Esophagus muscularis mucosa (tissue), 4 donors: ENCODE measurements around the gene TRIM29. TPM values are rescaled to one million over a fixed set of nuclear protein-coding genes. Genes with fewer than 3 reads are reported as not detected.

ENCODE experiments used
- DNase-seq: peaks from one replicate; pipeline ENCODE4 v3.0.0-alpha.2; 2017; ENCODE audit errors: extremely low spot score
- H3K27ac ChIP-seq, 4 donors: fragments of 200-600 bp; sonication (generic); replicated peaks in 1 of 4; 1 replicate in 3 of 4; 2 replicates in 1 of 4; pipeline ENCODE4 v1.5.1; 2016 to 2019; ENCODE audit warnings: mild to moderate bottlenecking in 1 of 4
- H3K27me3 ChIP-seq, 4 donors: fragments of 200-600 bp; sonication (generic); one replicate each; pipeline versions ENCODE4 v1.5.1 to v1.6.0; 2016 to 2019
- H3K36me3 ChIP-seq, 4 donors: fragments of 200-600 bp; sonication (generic); one replicate each; pipeline ENCODE4 v1.5.1; 2016 to 2019
- H3K4me1 ChIP-seq, 4 donors: fragments of 200-600 bp; sonication (generic); one replicate each; pipeline ENCODE4 v1.5.1; 2016 to 2019
- H3K4me3 ChIP-seq, 4 donors: fragments of 200-600 bp; sonication (generic); 1 replicate in 2 of 4; 2 replicates in 2 of 4; pipeline ENCODE4 v1.5.1; 2016 to 2019; ENCODE audit warnings: mild to moderate bottlenecking in 4 of 4, moderate library complexity in 1 of 4
- H3K9me3 ChIP-seq, 4 donors: fragments of 200-600 bp; sonication (generic); 1 replicate in 3 of 4; 2 replicates in 1 of 4; pipeline ENCODE4 v1.5.1; 2016 to 2019
- CTCF ChIP-seq, 3 experiments: fragments of 200-600 bp in 2 of 3; fragments of 450-650 bp in 1 of 3; sonication (generic) in 2 of 3; IDR thresholded peaks; one replicate each; pipeline ENCODE4 v1.5.1; 2017 to 2019; ENCODE audit warnings: antibody characterized with exemption in 3 of 3, mild to moderate bottlenecking in 2 of 3, moderate library complexity in 1 of 3
- EP300 ChIP-seq: sonication (generic); formaldehyde crosslinking; IDR thresholded peaks from one replicate; pipeline ENCODE4 v1.6.1; 2017; ENCODE audit warnings: antibody characterized with exemption
- POLR2A ChIP-seq: fragments of 450-650 bp; IDR thresholded peaks from one replicate; pipeline ENCODE4 v1.6.1; 2017; ENCODE audit warnings: antibody characterized with exemption, moderate library complexity, mild to moderate bottlenecking, low read depth
- POLR2AphosphoS5 ChIP-seq, 2 donors: sonication (generic); formaldehyde crosslinking; IDR thresholded peaks; one replicate each; pipeline ENCODE4 v1.6.1; 2017; ENCODE audit warnings: antibody characterized with exemption in 2 of 2
- WGBS: methylation state at CpG from one replicate; pipeline ENCODE4 v1.1.5; 2018; 5-methylcytosine and 5-hydroxymethylcytosine counted together
- intact Hi-C: fragments of 100-400 bp; cut with DNase I; formaldehyde crosslinking; loops from one replicate; pipeline ENCODE4 v1.15.1; 2023
- total RNA-seq, 4 donors: library from RNA; depleted of rRNA; stranded (reverse); fragments of >200 nt; gene quantifications; one replicate each; pipeline versions ENCODE4 v1.1.0 to v1.2.1, GENCODE V29; 2016

The TRIM29 gene
- total RNA-seq, 4 donors from 2014 or later, result 0.45 to 1.3 (median 0.75) TPM

- no peaks in the 10 kb centered on the region for H3K9me3 ChIP-seq
- H3K27ac ChIP-seq, result no peak overlapping the region
- intact Hi-C loops, result no loop called here
- no peaks in the 10 kb centered on the region for H3K27me3 ChIP-seq
- no peaks in the 10 kb centered on the region for H3K4me1 ChIP-seq
- H3K4me3 ChIP-seq, result no peak overlapping the region
- WGBS, result 77% methylated on average over 2 of the region's 2 CpGs
- TF ChIP-seq EP300 (no peak), POLR2AphosphoS5 (IDR thresholded peaks at IDR 0.05) (no peak), CTCF (IDR thresholded peaks at IDR 0.05) (no peak), POLR2A (no peak)
- H3K36me3 ChIP-seq, result no peaks in the 10 kb centered on the region
- DNase-seq, result no peak
Measured at GRCh38 chr11:120088056-120088455, 49.9 kb downstream of the TRIM29 start.

DNA sequence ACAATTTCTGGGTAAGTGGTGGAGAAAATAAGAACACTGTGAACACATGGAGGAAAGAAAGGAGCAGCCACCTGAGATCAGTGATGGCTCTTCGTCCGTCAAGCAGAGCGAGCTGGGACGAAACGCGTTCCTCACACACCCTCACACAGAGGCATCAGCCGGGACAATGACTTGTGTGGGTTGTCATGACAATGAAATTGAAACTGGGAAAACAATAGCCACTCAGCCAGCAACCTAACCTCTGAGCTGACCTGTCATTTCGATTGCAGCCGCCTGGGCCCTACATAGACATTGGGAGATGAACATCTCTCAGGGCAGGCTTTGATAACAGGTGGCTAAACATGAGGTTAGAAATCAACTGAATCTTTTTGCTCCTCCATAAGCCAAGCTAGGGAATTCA, 51.3 kb downstream of the TRIM29 start:
- DNase-seq, result no peak
- 84% methylated on average over 9 of the region's 9 CpGs for WGBS

GRCh38 chr11:120079750-120080610, 57.9 kb downstream of the TRIM29 start:
- no peak for DNase-seq
- no peak overlapping the region for H3K4me3 ChIP-seq
- H3K27ac ChIP-seq, result no peak overlapping the region
- H3K4me1 ChIP-seq, result peaks cover 0 to 3% (median 0%) of the 10 kb centered on the region in 4 donors
- H3K36me3 ChIP-seq, result no peaks in the 10 kb centered on the region
- intact Hi-C loops, result no loop called here
- peaks cover 0 to 27% (median 0%) of the 10 kb centered on the region in 4 donors for H3K27me3 ChIP-seq
- WGBS, result 59% methylated on average over 18 of the region's 18 CpGs
- TF ChIP-seq CTCF (IDR thresholded peaks at IDR 0.05) (peak; percentile 29 to 64 (median 52)), POLR2AphosphoS5 (IDR thresholded peaks at IDR 0.05) (no peak)
- H3K9me3 ChIP-seq, result no peaks in the 10 kb centered on the region

More for the DNA sequence above, 51.3 kb downstream of the TRIM29 start:
- H3K27ac ChIP-seq, result no peak overlapping the region
- intact Hi-C loops, result no loop called here
- H3K36me3 ChIP-seq, result no peaks in the 10 kb centered on the region
- H3K9me3 ChIP-seq, result no peaks in the 10 kb centered on the region
- H3K4me1 ChIP-seq, result no peaks in the 10 kb centered on the region
- no peak overlapping the region for H3K4me3 ChIP-seq
- TF ChIP-seq POLR2AphosphoS5 (IDR thresholded peaks at IDR 0.05), result no peak
- TF ChIP-seq EP300, result no peak
- no peak for TF ChIP-seq CTCF (IDR thresholded peaks at IDR 0.05)
- no peak for TF ChIP-seq POLR2A
- H3K27me3 ChIP-seq, result no peaks in the 10 kb centered on the region

DNA sequence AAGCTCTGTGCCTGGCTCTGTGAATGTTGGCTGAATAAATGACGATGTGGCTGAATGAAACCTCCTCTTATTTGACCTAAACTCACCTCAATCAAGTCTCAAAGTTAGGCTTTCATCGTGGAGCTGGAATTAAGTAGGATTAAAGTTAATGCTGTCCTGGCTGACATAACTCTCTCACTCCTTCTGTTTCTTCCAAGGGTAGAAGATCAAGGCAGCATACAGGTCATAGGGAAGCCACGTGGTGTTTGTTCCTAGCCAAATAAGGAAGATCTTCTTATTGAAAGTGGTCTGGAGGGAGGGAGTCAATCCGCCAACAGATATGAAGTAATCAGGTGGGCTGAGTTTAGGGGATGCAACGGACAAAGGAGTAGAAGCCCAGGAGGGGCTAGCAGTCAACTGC, 59.5 kb downstream of the TRIM29 start:
- Histone ChIP-seq H3K4me1 (peaks cover 0 to 3% (median 0%) of the 10 kb centered on the region in 4 donors), H3K27me3 (peaks cover 0 to 37% (median 0%) of the 10 kb centered on the region in 4 donors), H3K4me3 (no peak overlapping the region), H3K9me3 (no peaks in the 10 kb centered on the region), H3K36me3 (no peaks in the 10 kb centered on the region), H3K27ac (no peak overlapping the region)
- WGBS, result 59% methylated on average over 5 of the region's 5 CpGs
- intact Hi-C loops, result no loop called here
- no peak for TF ChIP-seq EP300
- no peak for TF ChIP-seq POLR2A
- no peak for TF ChIP-seq POLR2AphosphoS5 (IDR thresholded peaks at IDR 0.05)
- TF ChIP-seq CTCF (IDR thresholded peaks at IDR 0.05), result no peak
- no peak for DNase-seq
